Measurements from ENCODE around the gene PPP3CA.
"Not testable (repeated sequence)": the region's sequence is repeated elsewhere in the genome, so short reads cannot be mapped to it uniquely, and the experiment has no call there.

PPP3CA gene

DNA sequence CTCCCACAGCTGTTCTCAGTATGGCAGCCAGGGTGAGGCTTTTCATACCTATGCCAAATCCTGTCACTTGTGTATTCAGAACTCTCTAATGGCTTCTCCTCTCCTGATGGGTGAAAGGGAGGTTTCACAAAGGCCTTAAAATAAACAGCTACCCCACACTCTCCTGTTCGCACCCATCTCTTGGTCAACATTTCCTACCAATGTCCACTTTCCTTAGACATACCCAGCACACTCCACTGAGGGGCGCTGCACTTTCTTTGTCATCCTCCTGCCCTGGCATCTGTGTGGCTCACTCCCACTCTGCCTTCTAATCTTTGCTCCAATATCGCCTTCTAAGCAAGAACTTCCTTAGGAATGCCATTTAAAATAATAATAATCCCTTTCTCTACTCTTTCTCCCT is 313.3 kb downstream of the PPP3CA start:
- DNase-seq, result no peak

DNA sequence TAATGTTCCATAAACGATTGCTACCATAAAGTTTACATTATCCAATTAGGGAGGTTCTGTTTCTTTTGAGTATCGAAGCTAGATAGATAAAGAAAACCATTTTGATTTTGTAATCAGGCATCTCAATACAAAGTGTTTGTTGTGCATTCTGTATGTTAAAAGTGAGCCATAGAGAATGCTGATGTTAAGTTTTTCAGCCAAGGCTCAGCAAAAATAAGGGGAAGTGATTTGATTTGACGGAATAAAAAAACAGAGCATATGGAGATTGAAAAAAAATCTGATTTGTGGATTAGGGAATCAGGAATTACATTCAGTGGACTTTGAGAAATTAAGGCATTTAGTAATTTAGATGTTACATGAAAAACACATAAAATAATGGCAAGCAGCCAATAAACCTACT is 314.8 kb downstream of the PPP3CA start:
- DNase-seq, result no peak

DNA sequence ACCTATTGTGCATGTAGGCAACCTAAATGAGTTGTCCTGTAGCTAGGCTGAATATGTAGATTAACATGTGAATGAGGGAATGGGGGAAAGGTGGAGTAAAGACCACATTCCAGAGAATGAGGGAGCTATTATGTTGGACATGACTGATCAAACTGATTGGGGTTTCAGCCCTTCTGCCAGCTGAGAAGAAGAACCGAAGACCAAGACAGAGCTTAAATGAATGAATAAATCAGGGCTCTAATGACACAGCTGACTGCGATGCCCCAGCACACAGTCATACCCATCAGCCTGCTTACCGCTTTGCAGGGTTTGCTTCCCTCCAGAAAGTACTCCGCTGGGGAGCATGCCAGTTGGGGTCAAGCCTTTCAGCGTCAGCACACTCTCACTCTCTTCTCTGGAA is 315.4 kb downstream of the PPP3CA start:
- DNase-seq, result no peak

DNA sequence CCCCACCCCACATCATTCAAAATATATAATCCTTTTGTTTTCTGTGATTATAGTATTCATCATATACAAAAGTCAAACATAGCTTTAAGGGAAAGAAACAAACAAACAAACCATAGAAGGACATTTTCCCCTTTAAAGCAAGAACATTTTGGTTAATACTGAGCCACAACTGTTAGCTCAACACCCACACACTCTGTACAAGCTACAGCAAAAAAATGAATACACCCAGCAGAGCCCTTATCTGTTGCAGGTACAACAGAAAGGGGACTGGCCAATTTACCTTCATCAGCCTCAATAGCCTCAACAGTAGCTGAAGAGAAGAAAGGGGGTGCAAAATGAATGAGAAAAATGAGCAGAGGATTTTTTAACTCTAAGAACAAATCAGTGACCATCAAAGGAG is 318.4 kb downstream of the PPP3CA start:
- no peak for DNase-seq

DNA sequence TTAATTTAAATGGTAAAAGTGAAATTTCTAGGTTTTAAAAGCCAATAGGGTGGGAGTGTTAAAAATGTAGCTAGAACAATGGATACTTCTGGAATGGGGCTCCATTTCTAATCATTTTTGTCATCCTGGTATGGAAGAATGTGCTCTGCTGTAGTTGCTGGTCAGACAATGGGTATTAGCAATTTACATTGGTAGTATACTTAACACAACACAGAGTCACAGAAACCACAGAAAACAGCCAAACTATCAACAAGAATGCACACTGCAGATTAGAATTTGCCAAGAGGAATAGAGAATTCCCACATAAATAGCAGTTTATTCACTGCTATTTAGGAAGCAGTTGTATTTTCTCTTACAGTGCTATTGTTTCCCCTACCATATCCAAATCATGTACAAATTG is 319.6 kb downstream of the PPP3CA start:
- no peak for DNase-seq

DNA sequence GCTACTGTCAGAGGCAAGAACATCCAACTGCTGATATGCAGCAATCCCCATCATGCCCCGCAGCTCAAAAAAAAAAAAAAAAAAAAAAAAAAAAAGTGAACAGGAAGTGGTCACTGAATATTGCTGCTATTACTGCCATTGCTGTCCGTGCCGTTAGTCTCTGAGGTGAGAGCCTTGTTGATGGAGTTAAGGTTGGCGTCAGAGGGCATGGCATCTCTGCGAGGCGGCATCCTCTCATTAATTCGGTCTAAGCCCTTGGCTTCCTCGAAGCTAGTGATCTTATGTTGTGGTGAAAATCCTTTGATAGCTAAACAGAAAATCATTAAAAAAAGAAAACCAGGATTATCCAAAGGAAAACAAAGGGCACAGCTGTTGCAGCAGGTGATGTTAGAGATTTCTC is 321.6 kb downstream of the PPP3CA start:
- no peak for DNase-seq

DNA sequence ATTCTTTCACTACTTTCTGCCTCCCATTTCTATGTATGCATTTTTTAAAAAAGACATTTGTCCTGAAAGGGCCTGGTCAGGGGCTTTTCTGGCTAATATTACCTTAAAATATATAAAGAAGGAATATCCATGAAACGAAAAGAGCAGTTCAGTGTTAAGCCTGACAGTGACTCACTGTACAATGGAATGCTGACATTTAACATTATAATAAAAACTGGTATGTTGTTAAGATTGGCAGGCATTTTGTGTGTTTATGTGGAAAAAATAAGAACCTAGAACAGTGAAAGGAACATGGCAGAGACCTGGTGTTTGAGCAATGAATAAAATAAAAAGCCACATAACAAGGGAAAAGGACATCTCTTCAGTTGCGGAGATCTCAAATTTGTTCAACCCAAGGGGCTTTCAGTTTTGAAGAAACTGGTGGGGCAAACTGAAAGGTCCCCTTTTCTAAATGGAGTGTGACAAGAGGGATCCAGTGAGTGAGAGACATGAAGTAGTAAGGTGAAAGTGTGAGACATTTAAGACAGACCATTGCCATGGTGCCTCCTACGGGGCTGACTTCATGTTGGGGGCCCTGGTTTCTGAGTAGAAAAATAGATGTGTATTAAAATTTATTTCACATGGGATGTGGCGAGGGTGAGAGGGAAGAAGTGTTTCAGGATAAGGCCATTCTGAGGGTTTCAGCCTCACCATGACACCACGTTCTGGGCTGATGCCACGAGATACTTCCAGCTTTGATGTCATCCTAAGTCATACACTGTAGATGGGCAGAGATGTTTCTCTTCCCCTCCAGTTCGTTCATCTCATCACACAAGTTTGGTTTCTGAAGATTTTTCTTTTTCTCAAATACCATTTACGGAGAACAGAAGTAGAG is 324.9 kb downstream of the PPP3CA start:
- DNase-seq, result no peak

DNA sequence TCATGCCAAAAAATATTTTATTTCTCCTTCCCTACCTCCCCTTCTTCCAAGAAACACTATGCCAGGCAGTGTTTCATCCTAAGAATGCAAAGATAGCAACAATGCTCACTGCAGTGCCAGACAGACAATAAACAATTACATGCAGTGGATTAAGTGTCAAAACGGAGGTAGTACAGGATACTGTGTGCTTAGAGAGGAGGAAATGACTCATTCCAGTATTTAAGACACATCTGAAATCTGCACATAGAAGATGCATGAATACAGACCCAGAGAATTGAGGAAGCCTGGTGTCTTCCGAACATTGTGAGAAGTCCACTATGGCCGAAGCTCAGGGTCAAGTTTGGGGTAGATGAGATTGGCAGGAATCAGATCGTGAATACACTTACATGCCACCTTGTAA is 326.4 kb downstream of the PPP3CA start:
- DNase-seq, result no peak

DNA sequence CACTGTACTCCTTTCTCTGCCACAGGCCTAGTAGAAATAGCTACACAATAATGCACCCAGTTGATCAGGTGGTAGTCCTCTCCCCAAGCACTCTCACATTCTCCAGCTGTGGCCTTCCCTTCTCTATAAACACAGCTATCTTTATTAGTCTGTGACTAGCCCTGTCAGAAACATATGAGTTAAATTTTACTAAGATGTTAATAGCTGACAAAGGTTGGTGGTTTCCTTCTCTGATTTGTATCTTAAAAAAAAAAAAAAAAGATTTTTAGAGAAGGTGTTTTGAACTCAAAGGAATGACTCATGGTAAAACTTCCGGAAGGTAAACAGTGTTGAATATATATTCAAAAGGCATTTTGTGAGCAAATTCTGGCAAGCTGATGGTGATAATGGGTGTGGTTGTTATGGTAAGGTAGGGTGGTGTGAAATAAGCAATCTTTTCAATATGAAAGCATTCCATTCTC is 327.4 kb downstream of the PPP3CA start:
- no peak for DNase-seq

DNA sequence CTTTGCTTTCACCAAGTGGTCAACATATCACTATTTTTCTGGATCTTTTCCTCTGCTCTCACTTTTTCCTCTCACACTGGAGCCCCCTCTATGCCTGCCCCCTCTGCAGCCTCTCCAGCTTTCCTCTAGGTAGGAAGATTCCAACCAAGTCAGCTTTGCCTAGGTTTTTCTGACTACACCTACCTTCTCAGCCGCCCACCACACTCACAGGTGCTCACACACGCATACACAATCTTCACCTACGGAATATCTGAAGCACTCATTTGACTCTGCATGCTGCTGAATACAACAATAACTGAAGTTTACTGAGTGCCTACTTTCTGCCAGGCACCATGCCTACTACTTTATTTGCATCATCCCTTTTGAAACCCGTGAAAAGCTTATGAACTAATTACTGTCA is 328.0 kb downstream of the PPP3CA start:
- no peak for DNase-seq

DNA sequence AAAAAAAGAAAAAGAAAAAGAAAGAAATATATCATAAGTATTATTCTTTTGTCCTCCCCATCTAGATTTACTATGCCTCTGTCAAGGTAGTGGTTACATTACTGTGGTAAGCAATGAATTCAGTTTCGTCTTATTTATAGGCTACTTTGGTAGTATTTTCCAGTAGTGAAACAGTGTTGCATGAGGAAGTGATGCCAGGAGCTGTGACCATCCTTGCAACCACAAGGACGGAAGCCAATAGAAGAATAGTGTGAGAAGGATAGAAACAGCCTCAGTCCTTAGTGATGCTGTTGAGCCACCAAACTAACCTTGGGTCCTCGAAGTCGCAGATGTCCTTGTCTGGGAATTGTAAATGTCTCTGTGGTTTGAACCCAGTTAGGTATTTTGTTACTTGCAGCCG is 328.5 kb downstream of the PPP3CA start:
- no peak for DNase-seq

DNA sequence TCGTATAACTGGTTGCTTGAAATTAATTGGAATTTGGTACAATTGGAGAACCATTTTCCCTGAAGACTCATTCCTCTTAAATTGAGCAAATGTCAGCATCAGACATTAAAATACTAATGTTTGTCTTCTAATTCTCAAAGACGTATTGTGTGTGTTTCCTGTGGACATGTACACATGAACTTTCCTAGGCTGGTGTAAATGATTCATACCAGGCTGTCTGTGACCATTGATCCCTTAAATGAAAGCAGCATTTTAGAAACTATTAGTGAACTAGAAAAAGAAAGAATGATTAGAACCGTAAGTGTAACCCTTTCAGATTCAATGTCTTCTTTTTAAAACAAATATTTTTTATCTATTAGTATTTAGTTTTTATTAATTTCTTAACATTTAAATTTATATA is 332.9 kb downstream of the PPP3CA start:
- DNase-seq, result no peak

DNA sequence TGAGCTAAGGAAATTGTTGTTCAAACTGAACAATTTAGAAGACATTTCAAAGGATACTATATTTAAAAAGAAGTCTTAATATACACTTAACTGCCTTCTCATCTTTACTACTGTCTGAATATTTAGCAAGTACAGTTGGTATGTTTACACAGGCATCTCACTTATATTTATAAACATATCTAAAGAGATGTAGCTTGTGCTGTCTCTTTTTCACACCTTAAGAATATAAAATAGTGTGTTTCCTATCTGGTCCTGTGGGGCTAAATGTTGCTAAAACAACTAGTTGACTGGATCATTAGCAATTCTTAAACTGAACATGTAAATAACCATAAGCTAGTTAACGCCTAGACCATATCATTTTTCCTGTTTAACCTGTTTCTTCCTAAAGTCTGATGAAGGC is 336.3 kb downstream of the PPP3CA start:
- no peak for DNase-seq

DNA sequence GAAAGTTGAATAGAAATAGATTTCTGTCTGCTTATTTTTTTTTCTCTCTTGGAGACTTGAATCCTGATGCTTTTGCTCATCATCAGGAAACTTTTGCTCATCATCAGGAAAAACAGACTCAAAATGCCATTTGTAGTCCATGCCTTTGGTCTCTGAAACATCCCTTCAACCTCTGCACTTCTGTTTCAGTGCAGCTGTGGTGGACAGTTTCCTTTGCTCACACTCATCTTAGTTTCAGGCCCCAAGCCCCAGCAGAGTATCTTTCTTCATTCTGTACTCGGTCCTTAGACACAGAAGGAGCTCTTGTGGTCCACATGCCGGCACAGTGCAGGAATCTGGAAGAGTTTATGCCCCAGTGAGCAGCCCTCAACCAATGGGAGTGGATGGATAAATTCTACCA is 337.9 kb downstream of the PPP3CA start:
- no peak for DNase-seq

DNA sequence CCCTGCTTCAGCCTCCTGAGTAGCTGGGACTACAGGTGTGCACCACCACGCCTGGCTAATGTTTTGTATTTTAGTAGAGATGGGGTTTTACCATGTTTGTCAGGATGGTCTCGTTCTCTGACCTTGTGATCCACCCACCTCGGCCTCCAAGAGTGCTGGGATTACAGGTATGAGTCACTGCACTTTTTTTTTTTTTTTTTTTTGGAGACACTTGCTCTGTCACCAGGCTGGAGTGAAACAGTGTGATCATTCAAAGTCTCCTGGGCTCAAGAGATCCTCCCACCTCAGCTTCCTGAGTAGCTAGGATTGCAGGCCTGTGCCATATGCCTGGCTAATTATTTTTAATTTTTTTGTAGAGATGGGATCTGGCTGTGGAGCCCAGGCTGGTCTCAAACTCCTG is 338.8 kb downstream of the PPP3CA start:
- DNase-seq, result no peak

DNA sequence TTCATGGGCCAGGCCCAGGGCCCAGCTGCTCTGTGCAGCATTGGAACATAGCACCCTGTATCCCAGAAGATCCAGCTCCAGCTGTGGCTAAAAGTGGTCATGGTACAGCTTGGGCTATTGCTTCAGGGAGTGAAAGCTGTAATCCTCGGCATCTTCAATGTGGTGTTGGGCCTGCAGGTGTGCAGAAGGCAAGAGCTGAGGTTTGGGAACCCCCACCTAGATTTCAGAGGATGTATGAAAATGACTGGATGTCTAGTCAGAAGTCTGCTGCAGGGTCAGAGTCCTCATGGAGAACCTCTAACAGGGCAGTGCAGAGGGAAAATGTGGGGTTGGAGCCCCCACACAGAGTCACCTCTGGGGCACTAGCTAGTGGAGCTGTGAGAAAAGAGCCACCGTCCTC is 341.7 kb downstream of the PPP3CA start:
- DNase-seq, result no peak

DNA sequence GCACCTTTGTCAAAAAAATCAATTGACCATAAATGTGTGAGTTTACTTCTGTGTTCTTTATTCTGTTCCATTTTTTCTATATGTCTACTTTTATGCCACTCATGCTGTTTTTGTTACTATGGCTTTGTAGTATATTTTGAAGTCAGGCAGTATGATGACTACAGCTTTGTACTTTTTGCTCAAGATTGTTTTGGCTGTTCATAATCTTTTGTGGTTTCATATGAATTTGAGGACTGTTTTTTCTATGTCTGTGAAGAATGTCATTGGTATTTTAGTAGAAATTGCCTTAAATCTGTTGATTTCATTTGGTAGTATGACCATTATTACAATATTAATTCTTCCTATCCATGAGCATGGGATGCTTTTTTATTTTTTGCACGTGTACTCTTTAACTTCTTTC is 346.8 kb downstream of the PPP3CA start:
- no peak for DNase-seq

DNA sequence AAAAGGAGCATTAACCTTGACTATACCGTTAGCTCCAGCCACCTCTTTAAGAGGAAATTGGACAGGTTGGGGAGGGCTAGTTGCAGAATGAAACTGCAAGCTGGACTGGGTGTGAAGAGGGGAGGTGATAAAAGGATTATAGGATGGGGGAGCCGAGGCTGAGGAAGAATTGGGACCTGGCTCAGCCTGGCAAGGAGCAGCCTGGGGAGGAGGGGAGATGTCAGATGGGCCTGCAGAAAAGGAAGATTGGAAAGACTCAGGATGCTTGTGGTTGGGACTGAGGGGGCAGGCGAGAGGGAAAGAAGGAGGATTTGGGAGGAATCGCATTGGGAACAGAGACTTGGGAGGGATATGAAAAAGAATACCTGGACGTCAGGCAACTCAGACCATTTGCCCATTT is 351.7 kb downstream of the PPP3CA start:
- no peak for DNase-seq

DNA sequence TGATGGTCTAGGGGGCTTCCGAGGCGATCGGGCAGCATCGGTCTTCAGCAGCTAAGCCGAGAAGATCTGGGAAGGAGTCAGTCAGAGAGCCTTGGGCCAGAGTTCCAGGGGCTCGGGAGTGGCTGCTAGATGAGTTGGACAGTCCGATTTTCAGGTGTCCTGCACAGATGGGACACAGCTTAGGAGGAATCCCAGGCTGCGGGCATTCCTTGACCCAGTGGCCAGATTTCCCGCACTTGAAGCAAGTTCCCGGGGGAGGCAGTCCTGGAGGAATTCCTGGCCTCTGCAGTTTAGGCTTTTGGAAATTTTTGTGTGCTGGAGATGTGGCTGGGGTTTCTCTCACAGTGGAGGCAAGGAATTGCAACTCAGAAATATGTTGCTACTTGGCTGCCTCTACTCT is 352.3 kb downstream of the PPP3CA start:
- not testable (repeated sequence) for DNase-seq

DNA sequence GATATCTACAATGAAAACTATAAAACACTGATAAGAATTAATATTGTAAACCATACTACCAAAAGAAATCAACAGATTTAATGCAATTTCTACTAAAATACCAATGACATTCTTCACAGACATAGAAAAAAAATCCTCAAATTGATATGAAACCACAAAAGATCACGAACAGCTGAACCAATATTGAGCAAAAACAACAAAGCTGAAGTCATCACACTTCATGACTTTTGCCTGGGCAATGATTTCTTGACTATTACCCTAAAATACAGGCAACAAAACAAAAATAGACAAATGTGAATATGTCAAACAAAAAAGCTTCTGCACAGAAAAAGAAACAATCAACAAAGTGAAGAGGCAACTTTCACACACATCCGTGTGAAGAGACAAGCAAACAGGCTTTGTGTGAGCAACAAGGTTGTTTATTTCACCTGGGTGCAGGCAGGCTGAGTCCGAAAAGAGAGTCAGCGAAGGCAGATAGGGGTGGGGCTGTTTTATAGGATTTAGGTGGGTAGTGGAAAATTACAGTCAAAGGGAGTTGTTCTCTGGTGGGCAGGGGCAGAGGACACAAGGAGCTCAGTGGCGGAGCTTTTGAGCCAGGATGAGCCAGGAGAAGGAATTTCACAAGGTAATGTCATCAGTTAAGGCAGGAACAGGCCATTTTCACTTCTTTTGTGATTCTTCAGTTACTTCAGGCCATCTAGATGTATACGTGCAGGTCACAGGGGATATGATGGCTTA is 355.8 kb downstream of the PPP3CA start:
- DNase-seq, result not testable (repeated sequence)

DNA sequence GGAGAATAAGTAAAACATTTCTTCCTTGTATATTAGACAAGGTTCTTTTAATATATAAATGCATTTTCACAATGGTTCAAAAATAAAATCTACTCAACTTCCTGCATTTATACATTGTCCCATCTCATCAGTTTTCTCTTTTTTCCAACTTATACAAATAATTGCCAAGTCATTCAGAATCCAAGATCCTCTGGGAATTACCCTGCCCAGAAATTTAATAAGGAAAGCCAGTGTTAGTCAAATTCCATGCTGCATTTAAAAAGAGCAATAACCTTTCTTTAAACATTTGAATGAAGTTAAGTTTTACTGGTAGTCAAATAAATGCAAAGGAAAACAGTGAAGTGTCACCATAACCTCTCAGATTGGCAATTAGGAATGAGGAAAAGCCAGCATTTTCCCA is 357.9 kb downstream of the PPP3CA start:
- DNase-seq, result no peak

DNA sequence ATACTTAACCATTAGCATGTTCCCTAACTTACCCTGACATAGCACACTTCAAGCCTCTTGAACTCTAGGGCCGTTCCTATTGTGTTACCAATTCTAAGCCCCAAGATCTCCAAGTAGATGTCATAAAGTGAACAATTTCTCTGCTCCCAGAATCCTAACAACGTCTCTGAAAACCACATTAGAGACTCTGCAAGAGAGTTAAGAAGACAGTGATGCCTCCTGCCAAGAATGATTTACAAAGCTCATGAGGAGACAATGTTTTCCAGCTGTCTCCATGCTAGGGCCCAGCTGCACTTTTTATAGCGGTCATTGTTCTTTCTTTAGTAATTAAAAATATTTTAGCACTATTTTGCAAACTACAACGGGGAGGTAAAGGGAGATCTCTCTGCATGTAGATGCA is 358.4 kb downstream of the PPP3CA start:
- DNase-seq, result no peak

DNA sequence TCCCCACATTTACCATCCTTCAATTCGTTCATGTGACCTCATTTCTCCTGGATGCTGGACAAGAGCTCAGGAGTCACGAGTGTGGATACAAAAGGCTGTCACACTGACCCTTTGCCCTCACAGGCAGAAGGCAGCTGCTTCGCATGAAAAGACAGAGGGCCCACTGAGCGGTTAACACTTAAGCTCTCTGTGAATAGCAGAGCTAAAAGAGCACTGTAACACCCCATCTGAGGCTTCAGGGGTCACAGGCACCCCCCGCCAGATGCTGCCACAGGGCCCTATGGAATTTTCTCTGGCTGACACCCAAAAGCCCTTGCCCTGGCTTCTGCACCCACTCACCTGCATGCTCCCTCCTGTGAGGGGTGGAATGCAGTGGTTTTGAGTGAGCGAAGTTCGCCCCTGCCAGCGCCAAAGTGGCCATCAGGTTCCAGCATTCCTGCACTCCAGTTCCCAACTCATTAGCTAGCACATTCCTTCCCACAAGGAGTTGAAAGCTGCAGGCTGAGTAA is 360.9 kb downstream of the PPP3CA start:
- DNase-seq, result no peak

DNA sequence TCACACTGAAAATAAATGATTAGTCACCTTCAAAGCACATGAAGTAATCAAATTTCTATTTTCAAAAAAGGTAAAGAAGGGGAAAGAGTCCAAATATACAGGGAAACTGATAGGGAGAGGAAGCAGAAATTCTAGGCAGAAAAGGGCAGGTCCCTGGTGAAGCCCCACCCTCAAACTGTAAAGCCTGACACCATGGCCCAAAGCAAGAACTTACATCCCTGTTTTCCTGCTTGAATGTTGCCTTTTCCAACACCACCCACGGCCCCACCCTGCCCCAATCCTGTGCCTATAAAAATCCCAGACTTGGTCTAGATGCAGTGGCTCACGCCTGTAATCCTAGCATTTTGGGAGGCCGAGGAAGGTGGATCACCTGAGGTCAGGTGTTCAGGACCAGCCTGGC is 361.8 kb downstream of the PPP3CA start:
- no peak for DNase-seq
